ENCODE results near the gene STON2.

The STON2 gene

GRCh38 chr14:81219759-81220579, 180.2 kb downstream of the STON2 start:
- DNase-seq = peak; percentile 36

DNA sequence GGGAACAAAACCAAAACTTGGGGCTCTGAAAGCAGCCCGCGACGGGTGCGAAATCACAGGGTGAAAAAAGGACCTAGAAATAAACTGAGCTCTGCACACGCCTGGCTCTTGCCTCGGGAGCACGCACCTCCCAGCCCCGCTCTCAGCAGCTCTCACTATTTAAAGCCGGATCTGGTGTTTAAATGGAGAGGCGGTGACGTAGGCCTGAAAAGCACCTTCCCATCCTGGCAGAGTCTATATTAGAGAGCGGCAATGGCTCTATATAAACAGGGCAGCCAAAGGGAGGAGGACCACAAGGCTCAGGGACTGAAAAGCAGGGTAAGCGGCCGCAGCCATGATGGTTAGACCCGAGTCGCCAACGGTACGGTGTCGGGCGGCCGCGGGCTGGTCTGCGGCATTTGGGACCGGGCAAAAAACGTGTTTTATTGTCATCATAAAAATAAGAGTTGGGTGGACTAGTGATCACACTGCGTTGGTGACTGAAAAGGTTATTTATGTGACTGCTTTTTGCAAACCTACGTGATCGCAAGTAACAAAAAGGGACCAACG, 180.8 kb downstream of the STON2 start:
- peak; percentile 91 for DNase-seq

DNA sequence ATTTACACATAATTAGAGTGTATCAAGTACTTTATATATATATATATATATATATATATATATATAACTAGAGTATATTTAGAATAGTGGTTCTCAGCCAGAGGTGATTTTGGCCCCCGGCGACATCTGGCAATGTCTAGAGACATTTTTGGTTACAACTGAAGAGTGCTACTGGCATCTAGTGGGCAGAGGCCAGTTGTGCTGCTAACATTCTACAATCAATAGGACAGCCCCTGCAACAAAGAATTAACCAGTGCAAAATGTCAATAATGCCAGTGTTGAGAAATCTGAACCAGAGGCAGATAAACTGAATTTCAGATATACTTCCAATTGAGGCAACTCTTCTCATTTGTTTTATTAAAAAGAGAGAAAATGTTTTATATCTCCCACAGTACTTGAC, 188.3 kb downstream of the STON2 start:
- no peak for DNase-seq
